Right atrium auricular region (tissue), 2 donors: ENCODE data around the gene RPS14. TPM values are rescaled to one million over a fixed set of nuclear protein-coding genes. Genes with fewer than 3 reads are reported as not detected.

ENCODE experiments used
- DNase-seq: peaks from one replicate; pipeline ENCODE4 v3.0.0-alpha.2; 2019; ENCODE audit warnings: low spot score
- H3K27ac ChIP-seq, 2 donors: fragments of 200-600 bp; sonication (generic); 1 replicate in 1 of 2; 2 replicates in 1 of 2; pipeline ENCODE4 v1.5.1; 2016 to 2019
- H3K27me3 ChIP-seq, 2 donors: fragments of 200-600 bp; sonication (generic); one replicate each; pipeline versions ENCODE4 v1.5.1 to v1.6.0; 2017 to 2019
- H3K36me3 ChIP-seq: fragments of 200-600 bp; sonication (generic); one replicate; pipeline ENCODE4 v1.5.1; 2016
- H3K4me1 ChIP-seq, 2 donors: fragments of 200-600 bp; sonication (generic); one replicate each; pipeline versions ENCODE4 v1.5.1 to v1.6.0; 2017 to 2019
- H3K4me3 ChIP-seq, 2 donors: fragments of 200-600 bp; sonication (generic); 1 replicate in 1 of 2; 2 replicates in 1 of 2; pipeline ENCODE4 v1.5.1; 2017 to 2019; ENCODE audit warnings: mild to moderate bottlenecking in 1 of 2, moderate library complexity in 1 of 2
- H3K9me3 ChIP-seq, 2 donors: fragments of 200-600 bp; sonication (generic); one replicate each; pipeline ENCODE4 v1.5.1; 2019
- CTCF ChIP-seq, 2 donors: fragments of 200-600 bp; sonication (generic); IDR thresholded peaks; one replicate each; pipeline ENCODE4 v1.5.1; 2019; ENCODE audit warnings: antibody characterized with exemption in 2 of 2
- total RNA-seq, 2 donors: library from RNA; depleted of rRNA; stranded (reverse); fragments of >200 nt; gene quantifications; one replicate each; pipeline ENCODE4 v1.1.0, GENCODE V29; 2016

Gene RPS14
- total RNA-seq, 2 donors from 2014 or later, result 1,334 to 2,461 TPM

GRCh38 chr5:150461231-150461630, 11.7 kb upstream of the RPS14 start:
- no peaks in the 10 kb centered on the region for H3K36me3 ChIP-seq
- no peaks in the 10 kb centered on the region for H3K27me3 ChIP-seq
- H3K4me3 ChIP-seq, result no peak overlapping the region
- no peak for TF ChIP-seq CTCF (IDR thresholded peaks at IDR 0.05)
- H3K27ac ChIP-seq, result no peak overlapping the region
- no peak for DNase-seq
- H3K9me3 ChIP-seq, result no peaks in the 10 kb centered on the region
- peaks cover 0 to 26% of the 10 kb centered on the region in 2 donors for H3K4me1 ChIP-seq

GRCh38 chr5:150460781-150461180, 11.2 kb upstream of the RPS14 start:
- DNase-seq, result no peak
- H3K27ac ChIP-seq, result no peak overlapping the region
- H3K27me3 ChIP-seq, result no peaks in the 10 kb centered on the region
- peaks cover 0 to 26% of the 10 kb centered on the region in 2 donors for H3K4me1 ChIP-seq
- H3K9me3 ChIP-seq, result no peaks in the 10 kb centered on the region
- no peak for TF ChIP-seq CTCF (IDR thresholded peaks at IDR 0.05)
- no peak overlapping the region for H3K4me3 ChIP-seq
- H3K36me3 ChIP-seq, result no peaks in the 10 kb centered on the region

GRCh38 chr5:150458802-150459557, 9.4 kb upstream of the RPS14 start:
- peak overlapping the region in 1 of 2 donors; percentile 37 for H3K4me3 ChIP-seq
- peak; percentile 88 to 96 for TF ChIP-seq CTCF (IDR thresholded peaks at IDR 0.05)
- no peak overlapping the region for H3K27ac ChIP-seq
- H3K9me3 ChIP-seq, result no peaks in the 10 kb centered on the region
- H3K27me3 ChIP-seq, result no peaks in the 10 kb centered on the region
- H3K36me3 ChIP-seq, result no peaks in the 10 kb centered on the region
- peak; percentile 78 for DNase-seq
- H3K4me1 ChIP-seq, result peaks cover 0 to 8% of the 10 kb centered on the region in 2 donors

- no peaks in the 10 kb centered on the region for H3K27me3 ChIP-seq
- no peaks in the 10 kb centered on the region for H3K9me3 ChIP-seq
- no peaks in the 10 kb centered on the region for H3K36me3 ChIP-seq
- peaks cover 0 to 8% of the 10 kb centered on the region in 2 donors for H3K4me1 ChIP-seq
- no peak for TF ChIP-seq CTCF (IDR thresholded peaks at IDR 0.05)
- H3K27ac ChIP-seq, result no peak overlapping the region
- no peak for DNase-seq
- no peak overlapping the region for H3K4me3 ChIP-seq
Observed at GRCh38 chr5:150457562-150458240, 8.2 kb upstream of the RPS14 start.

- no peak for TF ChIP-seq CTCF (IDR thresholded peaks at IDR 0.05)
Observed at GRCh38 chr5:150457121-150457520, 7.6 kb upstream of the RPS14 start.

More at GRCh38 chr5:150457121-150457520, 7.6 kb upstream of the RPS14 start:
- Histone ChIP-seq H3K4me1 (peaks cover 0 to 8% of the 10 kb centered on the region in 2 donors), H3K4me3 (no peak overlapping the region), H3K27me3 (no peaks in the 10 kb centered on the region), H3K27ac (no peak overlapping the region), H3K9me3 (no peaks in the 10 kb centered on the region), H3K36me3 (no peaks in the 10 kb centered on the region)
- no peak for DNase-seq
